Panc1 (cell line): ENCODE measurements around the gene SUFU. TPM values are rescaled to one million over a fixed set of nuclear protein-coding genes. Genes with fewer than 3 reads are reported as not detected.

Experiments used
- ATAC-seq: fragments of 200-7000 bp; cut with Tn5 transposase; 2 replicates; pipeline ENCODE4 v1.9.1; 2020; ENCODE audit warnings: mild to moderate bottlenecking, moderate library complexity
- BruUV-seq: library from RNA; stranded (reverse); fragments of 400-500 nt; replicated peaks from 2 replicates; lab custom pipeline; 2021; lab: Mats Ljungman, UMichigan
- CTCF ChIA-PET: fragments of 300-600 bp; sonication (Branson Sonifier 250); formaldehyde crosslinking; loops from one replicate; lab custom pipeline; 2022; ENCODE audit warnings: antibody characterized with exemption; lab: Charles Lee
- POLR2A ChIA-PET: fragments of 300-600 bp; sonication (Branson Sonifier 250); formaldehyde crosslinking; loops from one replicate; lab custom pipeline; 2022; ENCODE audit warnings: antibody characterized with exemption; lab: Charles Lee
- DNase-seq: peaks from one replicate; pipeline ENCODE4 v3.0.0-alpha.2; 2010; ENCODE audit warnings: low read depth, low spot score
- H3K27ac ChIP-seq: 2 replicates; pipeline ENCODE4 v1.5.1; 2011; ENCODE audit warnings: mild to moderate bottlenecking, low read length, inconsistent platforms
- H3K27me3 ChIP-seq: fragments of 200-500 bp; sonication (Bioruptor generic); 2 replicates; pipeline ENCODE4 v1.6.0; 2014; ENCODE audit warnings: low read length, inconsistent platforms; ENCODE audit not compliant: control insufficient read depth, insufficient read depth
- H3K36me3 ChIP-seq: fragments of 200-500 bp; sonication (Bioruptor generic); 2 replicates; pipeline ENCODE4 v1.5.1; 2014; ENCODE audit warnings: inconsistent platforms, mild to moderate bottlenecking, low read length, moderate library complexity; ENCODE audit not compliant: control insufficient read depth, insufficient read depth
- H3K4me1 ChIP-seq: 2 replicates; pipeline ENCODE4 v1.5.1; 2011; ENCODE audit warnings: inconsistent platforms, mild to moderate bottlenecking, low read length, moderate library complexity; ENCODE audit not compliant: control insufficient read depth, insufficient read depth
- H3K4me3 ChIP-seq, 2 experiments: 2 replicates each; pipeline ENCODE4 v1.5.1; 2011 to 2012; ENCODE audit warnings: low read depth in 2 of 2, low read length in 2 of 2, mild to moderate bottlenecking in 2 of 2, inconsistent platforms in 1 of 2, moderate library complexity in 1 of 2
- H3K9me3 ChIP-seq: fragments of 200-500 bp; sonication (Bioruptor generic); 2 replicates; pipeline ENCODE4 v1.5.1; 2014; ENCODE audit warnings: low read depth, mild to moderate bottlenecking, inconsistent platforms, low read length, moderate library complexity; ENCODE audit not compliant: control insufficient read depth, insufficient read depth
- POLR2AphosphoS5 ChIP-seq: IDR thresholded peaks from 2 replicates; pipeline ENCODE4 v1.6.1; 2012; ENCODE audit warnings: mild to moderate bottlenecking, low read depth, low read length, moderate library complexity
- SIN3A ChIP-seq: IDR thresholded peaks from 2 replicates; pipeline ENCODE4 v1.6.1; 2012; ENCODE audit warnings: low read depth, mild to moderate bottlenecking, low read length, moderate library complexity, borderline replicate concordance; ENCODE audit not compliant: insufficient read depth
- TCF7L2 ChIP-seq: IDR thresholded peaks from 2 replicates; pipeline ENCODE4 v1.6.1; 2011; ENCODE audit warnings: mild to moderate bottlenecking, low read depth, low read length, inconsistent platforms
- in situ Hi-C: cut with HindIII; loops from 2 replicates; pipeline ENCODE4 v1.10.0; 2016; ENCODE audit warnings: low sequenced_read_pairs, low pct_unique_long_range_greater_than_20kb
- intact Hi-C: fragments of 100-400 bp; cut with micrococcal nuclease; formaldehyde crosslinking; loops from one replicate; pipeline ENCODE4 v1.10.0; 2022; ENCODE audit not compliant: unreplicated experiment
- total RNA-seq: library from RNA; stranded (reverse); gene quantifications from one replicate; pipeline ENCODE4 v1.2.1, GENCODE V29; 2021; ENCODE audit not compliant: unreplicated experiment
- TF ChIP-seq, protein P1 (sequence below): fragments of 450-650 bp; IDR thresholded peaks from 2 replicates; pipeline ENCODE4 v1.5.1; 2017; ENCODE audit warnings: mild to moderate bottlenecking
- TF ChIP-seq, protein P2 (sequence below), 2 experiments: IDR thresholded peaks; 2 replicates each; pipeline ENCODE4 v1.6.1; 2011 to 2012; ENCODE audit warnings: low read depth in 2 of 2, control low read depth in 1 of 2, low read length in 1 of 2, mild to moderate bottlenecking in 1 of 2, moderate library complexity in 1 of 2; ENCODE audit not compliant: insufficient read depth in 1 of 2

The SUFU gene
- total RNA-seq, 1 experiment from 2014 or later = 9.5 TPM

DNA sequence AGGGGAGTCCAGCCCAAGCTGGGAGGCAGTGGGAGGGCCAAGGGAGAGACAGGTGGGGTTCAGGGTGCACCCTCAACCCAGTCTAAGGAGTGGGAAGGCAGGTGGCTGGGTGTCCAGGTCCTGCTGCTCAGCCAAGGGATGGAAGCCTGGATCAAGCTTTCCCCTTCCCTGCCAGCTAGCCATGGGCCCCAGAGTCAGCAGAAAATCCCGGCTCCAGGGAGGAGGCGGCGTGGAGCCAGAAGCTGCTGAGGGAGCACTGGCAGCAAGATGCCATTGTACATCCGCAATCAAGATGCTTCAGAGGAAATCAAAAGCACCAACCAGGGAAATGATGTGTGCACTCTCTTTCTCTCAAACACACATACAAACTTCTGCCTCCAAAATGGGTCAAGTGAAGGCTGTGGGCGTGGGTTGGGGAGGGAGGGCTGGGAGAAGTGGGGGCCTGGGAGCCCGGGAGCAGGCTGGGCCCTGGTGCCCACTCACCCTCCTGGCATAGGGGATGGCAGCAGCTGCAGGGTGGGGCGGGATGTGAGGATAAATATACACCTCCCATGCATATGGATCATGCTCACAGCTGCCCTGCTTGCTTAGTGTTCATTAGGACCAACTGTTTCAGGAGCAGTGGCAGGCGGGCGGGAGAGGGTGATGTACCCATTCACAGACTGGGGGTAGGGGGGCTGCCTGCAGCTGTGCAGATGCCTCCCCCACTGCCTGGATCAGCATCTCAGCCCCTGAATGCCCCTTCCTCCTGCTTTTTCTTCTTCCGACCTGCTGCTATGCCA is 164.7 kb downstream of the SUFU start:
- no peaks in the 10 kb centered on the region for H3K36me3 ChIP-seq
- no peak overlapping the region for H3K4me3 ChIP-seq
- H3K9me3 ChIP-seq = no peaks in the 10 kb centered on the region
- in situ Hi-C loops (no loop called here), intact Hi-C loops (no loop called here)
- no peak overlapping the region for H3K27ac ChIP-seq
- H3K4me1 ChIP-seq = peaks cover 4% of the 10 kb centered on the region; the same call in 1 of the 2 replicates
- DNase-seq = no peak
- H3K27me3 ChIP-seq = no peaks in the 10 kb centered on the region
- BruUV-seq = no TSS peak
- no peak for TF ChIP-seq TCF7L2
- TF ChIP-seq, protein P1, sequence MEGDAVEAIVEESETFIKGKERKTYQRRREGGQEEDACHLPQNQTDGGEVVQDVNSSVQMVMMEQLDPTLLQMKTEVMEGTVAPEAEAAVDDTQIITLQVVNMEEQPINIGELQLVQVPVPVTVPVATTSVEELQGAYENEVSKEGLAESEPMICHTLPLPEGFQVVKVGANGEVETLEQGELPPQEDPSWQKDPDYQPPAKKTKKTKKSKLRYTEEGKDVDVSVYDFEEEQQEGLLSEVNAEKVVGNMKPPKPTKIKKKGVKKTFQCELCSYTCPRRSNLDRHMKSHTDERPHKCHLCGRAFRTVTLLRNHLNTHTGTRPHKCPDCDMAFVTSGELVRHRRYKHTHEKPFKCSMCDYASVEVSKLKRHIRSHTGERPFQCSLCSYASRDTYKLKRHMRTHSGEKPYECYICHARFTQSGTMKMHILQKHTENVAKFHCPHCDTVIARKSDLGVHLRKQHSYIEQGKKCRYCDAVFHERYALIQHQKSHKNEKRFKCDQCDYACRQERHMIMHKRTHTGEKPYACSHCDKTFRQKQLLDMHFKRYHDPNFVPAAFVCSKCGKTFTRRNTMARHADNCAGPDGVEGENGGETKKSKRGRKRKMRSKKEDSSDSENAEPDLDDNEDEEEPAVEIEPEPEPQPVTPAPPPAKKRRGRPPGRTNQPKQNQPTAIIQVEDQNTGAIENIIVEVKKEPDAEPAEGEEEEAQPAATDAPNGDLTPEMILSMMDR = no peak
- TF ChIP-seq, protein P2, sequence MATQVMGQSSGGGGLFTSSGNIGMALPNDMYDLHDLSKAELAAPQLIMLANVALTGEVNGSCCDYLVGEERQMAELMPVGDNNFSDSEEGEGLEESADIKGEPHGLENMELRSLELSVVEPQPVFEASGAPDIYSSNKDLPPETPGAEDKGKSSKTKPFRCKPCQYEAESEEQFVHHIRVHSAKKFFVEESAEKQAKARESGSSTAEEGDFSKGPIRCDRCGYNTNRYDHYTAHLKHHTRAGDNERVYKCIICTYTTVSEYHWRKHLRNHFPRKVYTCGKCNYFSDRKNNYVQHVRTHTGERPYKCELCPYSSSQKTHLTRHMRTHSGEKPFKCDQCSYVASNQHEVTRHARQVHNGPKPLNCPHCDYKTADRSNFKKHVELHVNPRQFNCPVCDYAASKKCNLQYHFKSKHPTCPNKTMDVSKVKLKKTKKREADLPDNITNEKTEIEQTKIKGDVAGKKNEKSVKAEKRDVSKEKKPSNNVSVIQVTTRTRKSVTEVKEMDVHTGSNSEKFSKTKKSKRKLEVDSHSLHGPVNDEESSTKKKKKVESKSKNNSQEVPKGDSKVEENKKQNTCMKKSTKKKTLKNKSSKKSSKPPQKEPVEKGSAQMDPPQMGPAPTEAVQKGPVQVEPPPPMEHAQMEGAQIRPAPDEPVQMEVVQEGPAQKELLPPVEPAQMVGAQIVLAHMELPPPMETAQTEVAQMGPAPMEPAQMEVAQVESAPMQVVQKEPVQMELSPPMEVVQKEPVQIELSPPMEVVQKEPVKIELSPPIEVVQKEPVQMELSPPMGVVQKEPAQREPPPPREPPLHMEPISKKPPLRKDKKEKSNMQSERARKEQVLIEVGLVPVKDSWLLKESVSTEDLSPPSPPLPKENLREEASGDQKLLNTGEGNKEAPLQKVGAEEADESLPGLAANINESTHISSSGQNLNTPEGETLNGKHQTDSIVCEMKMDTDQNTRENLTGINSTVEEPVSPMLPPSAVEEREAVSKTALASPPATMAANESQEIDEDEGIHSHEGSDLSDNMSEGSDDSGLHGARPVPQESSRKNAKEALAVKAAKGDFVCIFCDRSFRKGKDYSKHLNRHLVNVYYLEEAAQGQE (IDR thresholded peaks at IDR 0.05; ENCODE audit: insufficient read depth in 1 of 2, low read depth in 2 of 2, low read length in 1 of 2) = no peak
- no peak for TF ChIP-seq SIN3A
- no peak for TF ChIP-seq POLR2AphosphoS5
- ATAC-seq = no peak
- ChIA-PET POLR2A (no interaction called here), CTCF (interaction anchor here (0.9 kb wide), 1 partner anchor 24 kb away, joined by 5 read pairs; no protein-coding TSS in a partner anchor)

DNA sequence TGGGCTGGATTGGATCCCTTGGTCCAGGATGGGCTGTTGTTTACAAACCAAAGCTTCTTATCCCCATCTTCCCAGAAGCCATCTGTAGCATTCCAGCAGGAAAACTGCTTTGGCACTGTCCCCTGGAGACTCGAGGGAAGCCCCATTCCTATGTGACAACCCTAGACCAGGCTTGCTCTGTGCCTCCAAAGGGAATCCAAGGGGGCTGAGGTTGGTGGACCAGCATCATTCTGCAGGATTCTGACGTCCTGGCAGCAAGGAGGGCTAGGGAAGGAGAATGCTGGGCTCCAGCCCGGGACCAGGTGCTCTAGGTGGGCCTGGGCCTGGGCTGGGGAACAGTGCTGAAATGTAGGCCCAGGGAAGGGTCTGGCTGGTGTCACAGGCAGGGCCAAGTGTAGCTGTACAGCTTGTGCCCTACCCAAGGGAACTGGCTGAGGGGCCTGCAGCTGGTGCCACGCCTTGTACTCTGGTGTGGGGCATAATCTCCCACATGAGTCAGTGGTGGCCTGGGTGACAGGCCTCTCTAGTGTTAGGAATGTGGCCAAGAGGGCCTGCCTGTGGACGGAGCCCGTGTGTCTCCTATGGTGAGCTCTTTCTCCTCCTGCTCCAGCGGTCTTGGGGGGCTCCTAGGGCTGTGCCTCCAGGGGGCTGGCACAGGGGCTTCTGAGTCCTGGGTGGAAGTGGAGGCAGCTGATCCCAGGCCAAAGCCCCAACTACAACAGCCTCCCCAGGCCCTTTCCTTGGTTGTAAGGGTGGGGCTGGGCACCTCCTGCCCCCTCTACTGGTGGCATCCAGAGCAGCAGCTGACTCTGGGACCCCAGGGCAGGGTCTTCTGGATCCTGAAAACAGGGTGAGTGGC is 165.7 kb downstream of the SUFU start:
- intact Hi-C loops (no loop called here), in situ Hi-C loops (no loop called here)
- no peaks in the 10 kb centered on the region for H3K9me3 ChIP-seq
- H3K4me3 ChIP-seq = no peak overlapping the region
- ChIA-PET POLR2A (no interaction called here), CTCF (interaction anchor here (0.9 to 1.6 kb wide), 3 partner anchors 9 to 25 kb away, joined by 3 to 5 read pairs (median 4); no protein-coding TSS in a partner anchor)
- no peaks in the 10 kb centered on the region for H3K36me3 ChIP-seq
- peaks cover 4% of the 10 kb centered on the region; the same call in 1 of the 2 replicates for H3K4me1 ChIP-seq
- no TSS peak for BruUV-seq
- DNase-seq (no peak), ATAC-seq (peak; percentile 49)
- H3K27ac ChIP-seq = no peak overlapping the region
- TF ChIP-seq, protein P1 = peak; percentile 86; the same call in 1 of the 2 replicates
- TF ChIP-seq, protein P2 (IDR thresholded peaks at IDR 0.05; ENCODE audit: insufficient read depth in 1 of 2, low read depth in 2 of 2, low read length in 1 of 2) = no peak
- TF ChIP-seq POLR2AphosphoS5 (no peak), TCF7L2 (no peak)
- H3K27me3 ChIP-seq = no peaks in the 10 kb centered on the region
